Peyer's patch (tissue), 4 donors: ENCODE data around the gene USP50.

Source experiments
- CTCF ChIP-seq, 6 experiments: fragments of 450-650 bp in 4 of 6; fragments of 200-600 bp in 2 of 6; sonication (generic) in 1 of 6; IDR thresholded peaks; one replicate each; pipeline ENCODE4 v1.5.1; 2017 to 2019; ENCODE audit warnings: antibody characterized with exemption in 6 of 6, mild to moderate bottlenecking in 3 of 6, moderate library complexity in 1 of 6
- POLR2A ChIP-seq, 2 donors: fragments of 450-650 bp; IDR thresholded peaks; one replicate each; pipeline ENCODE4 v1.5.1; 2017; ENCODE audit warnings: antibody characterized with exemption in 2 of 2, mild to moderate bottlenecking in 2 of 2, moderate library complexity in 2 of 2

DNA sequence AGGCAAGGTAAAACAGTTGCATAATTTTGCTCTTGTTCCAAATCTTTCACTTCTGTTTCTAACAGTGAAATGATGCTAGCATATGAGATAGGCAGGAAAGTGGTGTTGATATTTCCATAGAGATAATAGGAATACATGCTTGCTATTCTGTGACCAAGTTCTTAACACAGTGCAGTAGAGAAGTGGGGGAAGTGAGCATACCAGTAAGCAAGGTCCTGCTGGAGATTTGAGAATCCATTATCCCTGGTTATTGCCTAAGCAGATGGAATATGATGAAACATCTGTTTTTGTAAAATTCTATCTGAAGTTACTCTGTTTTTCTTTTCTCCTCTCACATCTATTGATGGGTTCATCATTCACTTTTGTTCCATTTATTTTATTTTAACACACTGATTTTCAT is 93.5 kb downstream of the USP50 start:
- TF ChIP-seq CTCF (IDR thresholded peaks at IDR 0.05) (no peak), POLR2A (IDR thresholded peaks at IDR 0.05) (no peak)
